H1 (cell line): ENCODE data around the gene MRPS31. TPM values are rescaled to one million over a fixed set of nuclear protein-coding genes. Genes with fewer than 3 reads are reported as not detected.

Source experiments
- CTCF ChIA-PET: fragments of 300-600 bp; sonication (Branson Sonifier 250); formaldehyde crosslinking; loops from one replicate; lab custom pipeline; 2021; ENCODE audit not compliant: partially characterized antibody; lab: Charles Lee
- POLR2A ChIA-PET: fragments of 300-600 bp; sonication (Branson Sonifier 250); formaldehyde crosslinking; loops from one replicate; lab custom pipeline; 2021; ENCODE audit warnings: inconsistent platforms; ENCODE audit not compliant: partially characterized antibody; lab: Charles Lee
- DNase-seq, 2 experiments: peaks; one replicate each; pipeline versions ENCODE4 v3.0.0 to v3.0.0-alpha.2; 2010 to 2022; ENCODE audit warnings: low spot score in 2 of 2, low read depth in 1 of 2, mixed read lengths in 1 of 2
- FAIRE-seq: peaks from 2 replicates; lab custom pipeline; 2011; peaks lifted over from hg19 to GRCh38; lab: Jason Lieb, UNC
- H2AFZ ChIP-seq: 2 replicates; pipeline ENCODE4 v1.8.1; 2012; ENCODE audit warnings: low read length, inconsistent platforms
- H2AK5ac ChIP-seq: 2 replicates; pipeline ENCODE4 v1.6.1; 2013; ENCODE audit warnings: low read depth, low read length
- H2BK120ac ChIP-seq: replicated peaks from 2 replicates; pipeline ENCODE3; 2013; ENCODE audit warnings: low read depth, low read length, inconsistent platforms
- H2BK12ac ChIP-seq: 2 replicates; pipeline ENCODE4 v1.6.1; 2013; ENCODE audit warnings: low read depth, low read length
- H2BK15ac ChIP-seq: 2 replicates; pipeline ENCODE4 v1.6.1; 2013; ENCODE audit warnings: low read length
- H2BK20ac ChIP-seq: 2 replicates; pipeline ENCODE4 v1.6.1; 2013; ENCODE audit warnings: low read length
- H2BK5ac ChIP-seq: 2 replicates; pipeline ENCODE4 v1.6.1; 2013; ENCODE audit warnings: low read depth, low read length
- H3K14ac ChIP-seq: 2 replicates; pipeline ENCODE4 v1.6.1; 2013; ENCODE audit warnings: inconsistent platforms; ENCODE audit not compliant: insufficient read length
- H3K18ac ChIP-seq: 2 replicates; pipeline ENCODE4 v1.6.1; 2013; ENCODE audit warnings: low read length; ENCODE audit errors: extremely low read depth
- H3K23ac ChIP-seq: 2 replicates; pipeline ENCODE4 v1.6.1; 2013; ENCODE audit warnings: inconsistent platforms; ENCODE audit not compliant: insufficient read length
- H3K23me2 ChIP-seq: 2 replicates; pipeline ENCODE4 v1.6.1; 2013; ENCODE audit warnings: low read depth, low read length
- H3K27ac ChIP-seq: 2 replicates; pipeline ENCODE4 v1.6.1; 2011; ENCODE audit warnings: low read depth, low read length, inconsistent platforms
- H3K27me3 ChIP-seq, 4 experiments: replicated peaks in 1 of 4; 1 replicate in 1 of 4; 2 replicates in 3 of 4; pipeline versions ENCODE4 v1.6.1 to v1.8.1; 2011 to 2013; ENCODE audit warnings: low read length in 3 of 4, mild to moderate bottlenecking in 3 of 4, inconsistent platforms in 2 of 4, mixed read lengths in 2 of 4, moderate library complexity in 1 of 4; ENCODE audit not compliant: control insufficient read depth in 3 of 4, insufficient read depth in 3 of 4; ENCODE audit errors: extremely low read depth in 1 of 4
- H3K36me3 ChIP-seq, 4 experiments: 2 replicates each; pipeline versions ENCODE4 v1.6.1 to v1.8.1; 2011 to 2013; ENCODE audit warnings: mild to moderate bottlenecking in 4 of 4, low read length in 3 of 4, moderate library complexity in 2 of 4, control low read depth in 1 of 4, inconsistent platforms in 1 of 4; ENCODE audit not compliant: insufficient read depth in 4 of 4, control insufficient read depth in 2 of 4
- H3K4ac ChIP-seq: replicated peaks from 2 replicates; pipeline ENCODE3; 2013; ENCODE audit warnings: low read length, low read depth, mixed read lengths, inconsistent platforms; ENCODE audit not compliant: insufficient read length
- H3K4me1 ChIP-seq, 4 experiments: replicated peaks in 1 of 4; 1 replicate in 1 of 4; 2 replicates in 3 of 4; pipeline versions ENCODE4 v1.6.1 to v1.8.1; 2011 to 2013; ENCODE audit warnings: low read length in 3 of 4, inconsistent platforms in 2 of 4, mixed read lengths in 1 of 4; ENCODE audit not compliant: insufficient read depth in 4 of 4, control insufficient read depth in 3 of 4
- H3K4me2 ChIP-seq, 2 experiments: 2 replicates each; pipeline versions ENCODE4 v1.6.1 to v1.8.1; 2011 to 2013; ENCODE audit warnings: low read depth in 2 of 2, low read length in 2 of 2, control low read depth in 1 of 2, inconsistent platforms in 1 of 2, mild to moderate bottlenecking in 1 of 2; ENCODE audit not compliant: insufficient read depth in 1 of 2
- H3K4me3 ChIP-seq, 4 experiments: fragments of 200-600, 300-600 bp in 1 of 4; sonication (generic), shearing (Covaris generic), sonication (Bioruptor Twin) in 1 of 4; 2 replicates each; pipeline versions ENCODE4 v1.5.1 to v1.8.1; 2011 to 2016; ENCODE audit warnings: low read length in 4 of 4, low read depth in 3 of 4, control low read depth in 2 of 4, inconsistent platforms in 2 of 4, mild to moderate bottlenecking in 2 of 4, mixed read lengths in 1 of 4, moderate library complexity in 1 of 4; ENCODE audit not compliant: insufficient read depth in 2 of 4; ENCODE audit errors: extremely low read depth in 1 of 4
- H3K56ac ChIP-seq: replicated peaks from 2 replicates; pipeline ENCODE3; 2013; ENCODE audit warnings: low read depth, mild to moderate bottlenecking, mixed read lengths, low read length, inconsistent platforms; ENCODE audit not compliant: insufficient read length
- H3K79me1 ChIP-seq: 2 replicates; pipeline ENCODE4 v1.6.1; 2013; ENCODE audit warnings: low read depth, low read length, control low read depth
- H3K79me2 ChIP-seq, 2 experiments: 2 replicates each; pipeline versions ENCODE4 v1.6.1 to v1.8.1; 2012 to 2013; ENCODE audit warnings: low read length in 2 of 2, mild to moderate bottlenecking in 2 of 2, inconsistent platforms in 1 of 2; ENCODE audit not compliant: insufficient read depth in 2 of 2, control insufficient read depth in 1 of 2
- H3K9ac ChIP-seq, 4 experiments: replicated peaks in 1 of 4; 1 replicate in 1 of 4; 2 replicates in 3 of 4; pipeline versions ENCODE4 v1.6.1 to v1.8.1; 2011 to 2013; ENCODE audit warnings: low read depth in 3 of 4, low read length in 3 of 4, control low read depth in 2 of 4, mild to moderate bottlenecking in 2 of 4, moderate library complexity in 2 of 4, inconsistent platforms in 1 of 4; ENCODE audit errors: extremely low read depth in 1 of 4
- H3K9me3 ChIP-seq, 2 experiments: 2 replicates each; pipeline versions ENCODE4 v1.6.1 to v1.8.1; 2012 to 2013; ENCODE audit warnings: mild to moderate bottlenecking in 2 of 2, moderate library complexity in 2 of 2, control low read depth in 1 of 2, inconsistent platforms in 1 of 2, low read depth in 1 of 2, low read length in 1 of 2, mixed read lengths in 1 of 2; ENCODE audit not compliant: insufficient read depth in 2 of 2
- H4K20me1 ChIP-seq, 2 experiments: replicated peaks in 1 of 2; 2 replicates each; pipeline versions ENCODE3 to v1.8.1; 2011 to 2013; ENCODE audit warnings: inconsistent platforms in 2 of 2, low read length in 2 of 2, mild to moderate bottlenecking in 1 of 2; ENCODE audit not compliant: insufficient read depth in 2 of 2, control insufficient read depth in 1 of 2
- H4K5ac ChIP-seq: 2 replicates; pipeline ENCODE4 v1.6.1; 2013; ENCODE audit warnings: low read length, low read depth, mixed read lengths, inconsistent platforms; ENCODE audit not compliant: insufficient read length
- H4K8ac ChIP-seq: 2 replicates; pipeline ENCODE4 v1.8.0; 2013; ENCODE audit warnings: mild to moderate bottlenecking, moderate library complexity, low read length, inconsistent platforms; ENCODE audit not compliant: insufficient read depth; ENCODE audit errors: extremely low read depth
- H4K91ac ChIP-seq: replicated peaks from 2 replicates; pipeline ENCODE3; 2013; ENCODE audit warnings: low read length, mixed read lengths, inconsistent platforms; ENCODE audit not compliant: insufficient read length
- CHD1 ChIP-seq: IDR thresholded peaks from 2 replicates; pipeline ENCODE4 v1.6.1; 2012; ENCODE audit warnings: low read depth, low read length, improper control_type of control experiment
- CTCF ChIP-seq, 3 experiments: IDR thresholded peaks; 1 replicate in 2 of 3; 2 replicates in 1 of 3; pipeline versions ENCODE4 v1.5.1 to v1.6.1; 2011; ENCODE audit warnings: low read length in 3 of 3, mild to moderate bottlenecking in 3 of 3, inconsistent platforms in 2 of 3, low read depth in 1 of 3, moderate library complexity in 1 of 3; ENCODE audit not compliant: insufficient read depth in 1 of 3; ENCODE audit errors: control extremely low read depth in 1 of 3
- WGBS, 2 experiments: shearing (Covaris generic) in 1 of 2; methylation state at CpG; one replicate each; pipeline versions ENCODE4 v1.1.6 to v1.1.7; 2013 to 2015; ENCODE audit warnings: low lambda C conversion rate in 2 of 2, mixed read lengths in 2 of 2, inconsistent platforms in 1 of 2, low coverage in 1 of 2, missing lambda C conversion rate in 1 of 2; ENCODE audit not compliant: insufficient replicate concordance in 2 of 2, insufficient coverage in 1 of 2, insufficient read length in 1 of 2; ENCODE audit errors: extremely low coverage in 1 of 2, missing lambda C conversion rate in 1 of 2; 5-methylcytosine and 5-hydroxymethylcytosine counted together
- polyA plus RNA-seq, 7 experiments: library from polyadenylated mRNA; depleted of rRNA in 3 of 7; stranded (reverse) in 5 of 7; unstranded in 2 of 7; fragments of >200 nt in 5 of 7; fragments of 200-250 nt in 2 of 7; gene quantifications; 1 replicate in 5 of 7; 2 replicates in 1 of 7; 4 replicates in 1 of 7; pipeline versions ENCODE4 v1.2.1 to v1.2.3, GENCODE V29; 2011 to 2013; ENCODE audit warnings: missing spikeins in 2 of 7, mixed read lengths in 2 of 7
- total RNA-seq: library from RNA; stranded (reverse); fragmentation: NEBNext Ultra II Directional; extraction: Animal tissue kit (Norgen Biotek cat#: 25700); gene quantifications from 2 replicates; pipeline ENCODE4 v1.2.1, GENCODE V29; 2021

Gene MRPS31
- total and polyA plus RNA-seq, 2 of the 8 experiments (the other 6 are each of a cell fraction or from before 2014, with no cell fraction given), result 13.6 to 33.3 TPM

- H3K79me1 ChIP-seq, result no peaks in the 10 kb centered on the region
- H3K36me3 ChIP-seq, result no peaks in the 10 kb centered on the region
- FAIRE-seq (no peak), DNase-seq (no peak)
- 0 out of 2 replicates have a peak overlapping the region, but pooled peaks have one; percentile 21 for H2BK5ac ChIP-seq
- H3K9me3 ChIP-seq, result no peaks in the 10 kb centered on the region
- no peak overlapping the region for H3K4ac ChIP-seq
- POLR2A ChIA-PET, result interaction anchor here (0.6 to 2.3 kb wide), 2 partner anchors 11 to 173 kb away, joined by 4 to 10 read pairs; partner anchors contain the start of gene SLC25A15
- no peak overlapping the region for H2BK15ac ChIP-seq
- H3K27me3 ChIP-seq, result no peaks in the 10 kb centered on the region
- no peak overlapping the region for H3K56ac ChIP-seq
- no peaks in the 10 kb centered on the region for H3K23me2 ChIP-seq
- H4K20me1 ChIP-seq, result no peaks in the 10 kb centered on the region
- H2BK20ac ChIP-seq, result no peak overlapping the region
- H2AK5ac ChIP-seq, result no peak overlapping the region
- no peak overlapping the region for H4K5ac ChIP-seq
- no peak overlapping the region for H3K4me3 ChIP-seq
- H2BK12ac ChIP-seq, result no peak overlapping the region
- TF ChIP-seq CTCF (IDR thresholded peaks at IDR 0.05; ENCODE audit: control extremely low read depth in 1 of 3, insufficient read depth in 1 of 3, low read depth in 1 of 3, low read length in 3 of 3) (peak in 1 of 3 experiments; percentile 20; a peak in 1 of 4 replicates), CHD1 (no peak)
- no peak overlapping the region for H2AFZ ChIP-seq
- H3K79me2 ChIP-seq, result no peaks in the 10 kb centered on the region
- no peak overlapping the region for H3K4me2 ChIP-seq
- no peak overlapping the region for H3K14ac ChIP-seq
- no peak overlapping the region for H3K23ac ChIP-seq
- no peak overlapping the region for H4K8ac ChIP-seq
- no peak overlapping the region for H3K9ac ChIP-seq
- H2BK120ac ChIP-seq, result no peak overlapping the region
- H4K91ac ChIP-seq, result no peak overlapping the region
- H3K18ac ChIP-seq, result no peak overlapping the region
- WGBS, 2 experiments, result 68% methylated on average over 4 of the region's 4 CpGs; no CpG with 5 or more reads in 1 of the 2 experiments
- CTCF ChIA-PET, result interaction anchor here (0.6 to 5.3 kb wide), 10 partner anchors 10 to 1056 kb away, joined by 3 to 38 read pairs (median 4); partner anchors contain the start of gene SLC25A15
- no peak overlapping the region for H3K27ac ChIP-seq
- H3K4me1 ChIP-seq, result no peaks in the 10 kb centered on the region; a peak in 1 of 7 replicates
Observed at GRCh38 chr13:40779049-40779448, 8.1 kb upstream of the MRPS31 start.
